GM18502 (cell line): Measurements from ENCODE around the gene RBBP7.

ENCODE experiments used
- ATAC-seq: cut with Tn5 transposase; IDR thresholded peaks from one replicate; pipeline ENCODE4 v1.9.1; 2021; ENCODE audit warnings: mild to moderate bottlenecking; ENCODE audit not compliant: unreplicated experiment, poor library complexity

Gene RBBP7

DNA sequence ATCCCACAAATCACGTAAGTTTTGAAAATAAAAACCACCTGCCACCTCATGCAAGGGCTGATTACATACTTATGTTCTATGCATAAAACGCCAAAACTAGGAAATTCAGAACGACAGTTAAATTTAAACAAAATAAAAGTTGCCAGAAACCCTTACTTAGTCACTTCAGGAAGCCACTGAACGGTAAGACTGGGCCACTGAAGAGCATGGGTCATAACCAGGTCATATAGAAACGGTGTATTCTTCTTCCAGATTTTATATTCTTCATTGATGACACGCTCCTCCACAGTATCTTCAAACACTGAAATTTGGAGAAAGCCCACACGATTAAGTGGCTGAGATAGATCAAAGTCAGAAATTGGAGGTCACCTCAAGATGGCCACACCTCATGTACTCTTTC, 1.2 kb downstream of the RBBP7 start:
- no peak for ATAC-seq

DNA sequence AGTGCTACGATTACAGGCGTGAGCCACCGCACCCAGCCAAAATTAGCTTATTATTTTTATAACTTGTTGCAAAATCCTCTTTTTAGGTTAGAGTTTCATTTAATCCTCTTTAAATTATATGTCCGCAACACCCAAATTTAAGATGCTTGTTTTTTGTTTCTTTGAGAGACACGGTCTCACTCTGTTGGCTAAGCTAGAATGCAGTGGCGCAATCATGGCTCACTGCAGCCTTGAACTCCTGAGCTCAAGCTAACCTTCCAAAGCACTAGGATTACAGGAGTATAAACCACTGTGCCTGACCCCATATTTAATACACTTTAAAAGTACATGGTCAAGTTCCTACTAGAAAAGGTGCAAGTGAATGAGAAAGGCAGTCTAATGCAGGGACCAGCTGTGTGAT, 2.2 kb downstream of the RBBP7 start:
- ATAC-seq: no peak

DNA sequence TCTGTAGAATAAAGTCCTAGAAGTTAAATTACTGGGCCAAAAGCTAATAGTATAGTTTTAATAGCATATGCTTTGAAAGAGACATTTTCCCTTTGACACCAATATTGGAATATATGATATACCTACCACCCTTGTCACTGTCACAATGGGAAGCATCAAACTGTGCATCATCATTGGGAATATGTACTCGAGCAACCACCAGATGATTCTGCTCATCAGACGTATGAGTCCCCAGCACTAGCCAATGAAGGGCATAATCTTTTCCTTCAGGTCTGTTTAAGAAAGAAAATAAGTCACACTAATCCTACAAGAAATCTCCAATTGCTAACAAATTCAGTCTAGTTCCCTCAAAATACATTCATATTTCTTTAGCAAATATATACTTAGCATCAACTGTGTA, 7.3 kb downstream of the RBBP7 start:
- no peak for ATAC-seq

DNA sequence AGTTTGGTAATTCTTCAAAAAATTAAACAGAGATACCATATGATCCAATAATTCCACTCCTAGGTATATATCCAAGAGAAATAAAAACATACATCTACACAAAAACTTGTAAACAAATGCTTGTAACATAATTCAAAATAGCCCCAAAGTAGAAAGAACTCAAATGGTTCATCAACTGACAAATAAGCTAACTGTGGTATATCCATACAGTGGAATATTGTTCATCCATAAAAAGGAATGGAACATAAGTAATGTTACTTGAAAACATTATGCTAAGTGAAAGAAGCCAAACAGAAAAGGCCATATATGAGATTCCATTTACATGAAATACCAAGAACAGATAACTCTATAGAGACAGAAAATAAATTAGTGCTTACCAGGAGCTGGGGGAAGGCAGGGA, 13.4 kb downstream of the RBBP7 start:
- no peak for ATAC-seq

DNA sequence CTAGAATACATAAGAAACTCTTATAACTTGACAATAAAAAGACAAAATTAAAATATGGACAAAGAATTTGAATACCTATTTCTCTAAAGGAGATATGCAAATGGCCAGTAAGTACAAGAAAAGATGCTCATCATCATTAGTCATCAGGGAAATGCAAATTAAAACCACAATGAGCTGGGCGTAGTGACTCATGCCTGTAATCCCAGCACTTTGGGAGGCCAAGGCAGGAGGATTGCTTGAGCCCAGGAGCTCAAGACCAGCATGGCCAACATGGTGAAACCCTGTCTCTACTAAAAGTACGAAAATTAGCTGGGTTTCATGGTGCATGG, 14.1 kb downstream of the RBBP7 start:
- ATAC-seq: peak; percentile 71

DNA sequence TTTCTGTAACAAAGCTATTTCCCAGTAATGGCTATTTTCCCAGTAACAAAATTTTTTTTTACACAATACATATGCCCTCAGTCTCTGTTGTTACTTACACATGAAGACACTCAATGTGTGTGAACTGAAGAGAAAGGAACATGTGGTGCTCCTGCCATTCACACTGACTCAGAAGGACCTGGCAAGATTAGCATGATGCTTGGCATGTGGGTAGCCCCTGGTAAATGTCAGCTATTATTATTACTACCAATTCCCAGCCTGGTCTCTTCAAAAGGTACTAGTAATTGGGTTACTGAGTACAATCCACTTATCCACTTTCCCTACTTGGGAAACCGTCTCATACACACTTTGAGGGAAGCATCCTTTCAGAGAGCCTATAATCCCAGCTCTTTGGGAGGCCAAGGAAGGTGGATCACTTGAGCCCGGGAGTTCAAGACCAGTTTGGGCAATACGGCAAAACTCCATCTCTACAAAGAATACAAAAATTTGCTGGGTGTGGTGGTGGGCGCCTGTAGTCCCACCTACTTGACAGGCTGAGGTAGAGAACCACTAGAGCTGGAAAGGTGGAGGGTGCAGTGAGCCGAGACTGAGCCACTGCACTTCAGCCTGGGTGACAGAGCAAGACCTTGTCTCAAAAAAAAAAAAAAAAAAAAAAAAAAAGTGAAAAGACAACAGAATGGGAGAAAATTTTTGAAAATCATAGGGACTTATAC, 14.6 kb downstream of the RBBP7 start:
- peak; percentile 35 for ATAC-seq

DNA sequence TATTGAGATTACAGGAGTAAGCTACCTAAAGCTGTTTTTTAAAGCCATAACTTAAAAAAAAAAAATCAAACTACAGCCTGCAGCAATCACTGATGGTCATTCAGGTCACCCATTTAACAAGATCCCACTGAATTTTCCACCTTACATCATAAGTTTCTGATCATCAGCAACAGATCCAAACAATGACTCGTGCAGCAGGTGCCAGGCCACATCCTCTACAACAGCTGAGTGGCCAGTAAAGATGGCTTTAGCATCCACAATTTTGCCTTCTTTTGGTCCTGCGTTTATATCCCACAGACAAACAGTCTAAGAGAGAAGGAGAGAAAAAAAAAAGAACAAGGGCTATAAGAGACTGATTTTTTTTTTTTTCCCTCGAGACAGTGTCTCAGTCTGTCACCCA, 16.6 kb downstream of the RBBP7 start:
- ATAC-seq: no peak

DNA sequence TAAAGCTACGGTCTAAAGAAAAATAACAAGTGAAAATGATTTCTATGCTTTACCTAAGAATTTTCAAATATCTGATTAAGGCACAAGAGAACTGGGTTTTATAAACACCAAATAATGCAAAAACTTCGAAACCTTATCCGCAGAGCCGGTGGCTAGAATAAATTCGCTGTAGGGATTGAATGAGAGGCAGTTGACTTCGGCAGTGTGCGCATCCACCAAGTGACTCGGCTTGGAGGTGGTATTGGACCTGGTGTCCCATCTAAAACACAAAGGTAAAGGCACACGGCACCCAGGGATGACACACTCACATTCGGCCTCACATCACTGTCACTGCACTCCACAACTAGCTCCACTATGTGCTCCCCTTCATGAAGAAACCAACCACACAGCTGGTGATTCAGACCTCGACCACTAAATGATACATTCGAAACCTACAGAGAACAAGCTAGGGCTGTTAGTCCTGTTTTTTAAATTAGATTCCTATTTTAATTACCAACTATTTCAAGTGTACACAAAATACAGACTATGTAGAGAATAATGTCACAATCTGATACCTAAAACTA, 17.5 kb downstream of the RBBP7 start:
- ATAC-seq: no peak

DNA sequence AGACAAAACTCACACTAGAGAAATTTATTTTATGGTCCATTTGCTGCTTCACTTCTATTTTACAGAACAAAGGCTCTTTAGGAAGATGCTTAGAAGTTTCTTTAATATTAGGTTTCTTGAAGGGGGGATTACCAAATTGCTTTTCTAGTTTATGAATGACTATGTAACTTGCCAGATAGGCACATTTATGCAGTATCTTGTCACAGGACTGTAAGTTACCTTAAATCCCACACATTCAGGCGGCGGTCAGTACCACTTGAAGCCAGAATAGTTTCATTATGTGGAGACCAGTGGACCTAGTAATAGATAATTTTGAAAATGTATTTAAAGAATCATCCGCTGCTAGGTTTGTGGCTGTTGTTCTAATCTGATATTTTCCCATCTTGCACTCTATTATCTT, 18.3 kb downstream of the RBBP7 start:
- ATAC-seq: no peak

DNA sequence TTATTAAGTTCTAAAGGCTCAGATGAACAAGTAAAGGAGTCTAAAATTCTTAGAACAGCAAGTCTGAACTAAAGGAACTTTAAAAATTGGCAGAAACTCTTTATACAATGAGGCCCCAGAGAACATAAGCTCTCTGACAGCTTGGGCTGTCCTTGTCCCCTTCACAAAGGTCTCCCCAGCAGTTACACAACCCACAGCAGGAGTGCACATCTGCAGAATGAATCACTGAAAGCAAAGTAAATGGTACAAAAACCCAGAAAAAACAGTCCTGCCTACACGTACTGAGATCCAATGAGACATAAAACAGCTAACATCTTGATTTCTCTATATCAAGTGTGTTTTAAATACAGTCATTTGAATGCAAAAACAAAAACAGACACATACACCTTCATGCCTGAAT, 18.7 kb downstream of the RBBP7 start:
- ATAC-seq: no peak

DNA sequence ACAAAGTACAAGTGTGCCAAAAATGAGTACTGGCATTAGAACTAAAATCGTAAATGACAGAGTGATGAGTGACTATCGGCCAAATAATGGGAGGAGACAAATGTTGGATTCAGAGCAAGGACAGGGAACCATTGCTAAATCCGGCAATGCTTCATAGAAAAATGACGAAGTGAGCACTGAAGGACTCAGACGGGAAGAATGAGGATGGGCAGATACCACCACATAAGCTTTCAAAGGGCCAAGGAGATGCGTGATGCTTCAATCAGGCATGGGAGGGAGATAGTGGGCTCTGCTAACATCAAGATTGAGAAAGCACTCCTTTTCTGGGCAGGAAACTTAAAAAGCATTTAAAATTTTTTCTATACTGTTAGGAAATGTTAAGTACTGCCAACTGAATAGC, 21.6 kb downstream of the RBBP7 start:
- ATAC-seq: no peak

DNA sequence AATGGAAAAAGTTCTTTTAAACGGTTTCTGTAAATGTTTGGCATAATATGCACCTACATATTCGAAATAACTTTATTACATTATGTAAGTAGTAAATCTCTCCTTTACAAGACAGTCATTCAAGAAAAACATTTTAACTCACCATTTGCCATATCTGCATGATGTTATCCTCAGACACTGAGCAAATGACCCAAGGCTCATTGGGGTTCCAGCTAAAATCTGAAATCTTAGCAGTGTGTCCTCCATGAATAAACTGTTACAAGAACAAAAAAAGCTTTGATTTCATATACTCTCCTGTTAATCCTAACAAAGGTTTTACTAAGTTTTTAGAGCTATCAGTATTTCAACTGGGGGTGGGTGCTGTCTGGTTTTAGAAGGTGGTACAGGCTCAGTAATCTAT, 24.5 kb downstream of the RBBP7 start:
- ATAC-seq: no peak

DNA sequence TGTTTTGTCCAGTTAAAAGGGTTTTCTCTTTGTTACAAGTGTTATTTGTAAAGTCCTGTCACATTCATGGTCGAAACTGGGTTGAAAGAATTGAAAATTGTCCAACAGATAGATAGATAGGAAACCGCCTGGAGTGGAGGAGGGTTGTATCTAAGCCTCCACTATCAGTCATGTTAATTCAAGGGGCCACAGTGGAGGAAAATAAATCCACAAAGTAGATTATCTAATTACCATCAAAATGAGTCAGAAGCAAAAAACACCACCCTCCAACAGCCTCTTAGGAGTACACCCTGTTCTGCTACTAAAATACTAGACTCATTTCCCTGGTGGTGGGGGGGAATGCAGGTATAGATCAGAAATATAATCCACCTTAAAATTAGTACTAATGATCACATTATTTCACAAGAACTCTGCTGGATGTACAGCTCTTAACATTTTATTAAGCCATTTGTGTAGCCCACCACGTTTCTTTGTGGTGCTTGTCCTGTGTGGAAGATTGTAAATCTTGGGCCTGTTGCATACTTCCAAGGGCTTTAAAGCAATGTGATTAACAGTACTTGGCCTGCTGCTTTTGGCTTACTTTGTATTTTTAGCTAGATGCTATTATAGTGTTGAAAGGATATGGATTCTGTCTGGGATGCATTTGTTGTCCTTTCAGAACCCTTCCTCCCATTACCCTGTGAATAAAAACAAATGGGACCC, 26.8 kb downstream of the RBBP7 start:
- no peak for ATAC-seq

DNA sequence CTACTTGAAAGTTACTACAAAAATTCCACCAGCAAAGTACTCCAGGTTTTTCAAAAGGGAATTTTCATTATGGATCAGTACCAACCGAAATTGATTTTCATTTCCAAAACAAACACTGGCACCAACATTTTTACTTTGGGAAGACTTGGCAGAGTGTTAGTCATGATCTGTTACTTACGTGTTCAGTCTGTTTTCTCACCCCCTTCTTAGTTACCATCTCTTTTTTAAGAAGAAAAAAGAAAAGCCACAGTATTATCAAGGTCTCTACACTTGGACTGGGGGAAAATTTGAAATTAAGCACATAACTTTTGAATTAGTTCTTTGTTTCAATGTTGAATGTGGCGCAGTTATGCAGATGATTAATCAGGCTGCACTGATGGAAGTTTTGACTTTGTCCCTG, 27.5 kb downstream of the RBBP7 start:
- ATAC-seq: no peak

DNA sequence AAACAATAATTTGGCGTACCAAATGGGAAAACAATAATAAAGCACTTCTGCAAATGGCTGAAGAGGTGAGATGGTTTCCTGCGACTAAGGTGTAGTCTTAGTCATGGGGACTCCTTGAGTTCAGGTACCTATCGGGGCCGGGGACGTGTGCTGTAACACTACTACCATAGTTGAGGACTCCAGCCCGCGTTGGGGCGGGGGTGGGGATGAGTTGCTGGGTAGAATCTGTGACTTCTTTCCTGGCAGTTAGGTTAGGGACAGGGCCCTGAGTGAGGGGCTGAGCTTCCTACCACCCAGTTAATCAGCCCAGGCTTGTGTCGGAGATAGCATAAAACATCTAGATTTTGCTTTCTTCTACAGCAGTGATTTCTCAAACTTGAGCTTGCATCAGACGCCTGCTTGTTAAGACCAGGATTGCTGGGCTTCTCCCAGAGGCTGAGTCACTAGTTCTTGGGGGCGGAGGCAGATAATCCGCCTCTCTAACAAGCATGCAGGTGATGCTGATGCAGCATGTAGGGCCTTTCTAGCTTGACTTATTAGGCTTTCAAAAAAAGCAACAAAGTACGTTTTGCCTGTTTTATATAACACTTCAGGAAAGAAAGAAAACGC, 30.2 kb downstream of the RBBP7 start:
- ATAC-seq: no peak

DNA sequence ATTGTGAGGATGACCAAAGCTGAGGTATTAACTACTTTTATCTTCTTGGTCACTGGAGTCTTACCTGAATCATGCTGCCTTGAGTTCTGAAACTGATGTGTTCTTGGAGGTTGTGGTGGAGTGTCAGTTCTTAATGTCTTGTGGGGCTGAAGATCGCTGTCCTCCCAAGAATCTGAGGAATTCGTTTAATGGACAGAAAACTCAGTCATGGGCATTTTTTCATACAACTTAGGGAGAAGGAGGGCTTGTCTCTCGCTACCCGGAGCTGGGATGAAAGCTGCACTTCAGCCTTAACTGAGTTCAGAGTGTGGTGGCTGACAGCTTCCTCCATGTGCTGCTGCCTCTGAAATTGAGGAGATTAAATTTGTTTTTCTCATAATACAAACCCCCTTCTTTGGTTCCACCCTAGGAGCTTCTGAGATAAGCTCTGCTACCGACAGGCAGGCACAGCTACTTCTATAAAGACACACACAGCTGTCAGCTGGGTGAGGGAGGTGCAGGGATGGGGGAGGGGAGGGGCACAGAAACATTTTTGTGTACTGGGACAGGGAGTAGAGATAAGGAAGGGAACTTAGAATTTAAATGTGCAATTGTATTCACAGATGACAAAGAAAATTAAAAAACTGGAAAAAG, 30.8 kb downstream of the RBBP7 start:
- no peak for ATAC-seq

DNA sequence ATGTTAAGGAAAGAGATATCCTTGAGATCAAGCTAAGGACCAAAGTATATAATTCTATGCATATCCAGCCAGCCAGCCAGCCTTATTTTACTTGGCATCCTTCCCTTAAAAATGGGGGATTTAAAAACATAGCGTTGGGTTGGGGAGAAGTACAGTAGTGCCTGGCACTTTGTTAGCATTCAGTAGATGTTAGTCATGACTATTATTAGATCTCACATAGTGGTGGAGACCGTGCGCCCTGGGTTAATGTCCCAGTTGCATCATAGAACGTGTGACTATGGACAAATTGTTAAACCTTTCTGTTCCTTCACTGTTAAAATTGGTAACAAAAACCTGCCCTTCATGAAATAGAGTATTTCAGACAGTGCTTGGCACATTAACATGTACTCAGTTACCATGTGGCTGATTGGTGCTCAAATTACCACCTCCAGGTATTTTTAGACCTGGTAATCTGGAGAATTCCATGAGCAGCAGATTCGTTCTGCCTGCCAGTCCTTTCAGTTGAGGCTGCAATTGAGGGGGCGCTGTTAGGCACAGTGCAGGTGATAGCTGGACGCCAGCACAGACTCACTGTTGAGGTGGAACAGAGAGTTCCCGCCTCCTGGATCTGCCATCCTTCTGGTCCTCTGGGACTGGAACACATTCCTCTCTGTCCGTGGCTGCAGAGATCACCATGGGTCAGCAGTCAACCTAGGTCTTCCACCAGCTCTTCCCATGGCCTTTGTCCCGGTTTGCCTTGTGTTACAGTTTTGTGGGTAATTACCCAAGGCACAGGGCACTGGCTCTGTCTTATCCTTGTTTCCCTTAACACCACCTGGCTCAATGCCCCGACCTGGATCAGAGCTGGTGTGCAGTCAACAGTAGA, 31.7 kb downstream of the RBBP7 start:
- no peak for ATAC-seq

DNA sequence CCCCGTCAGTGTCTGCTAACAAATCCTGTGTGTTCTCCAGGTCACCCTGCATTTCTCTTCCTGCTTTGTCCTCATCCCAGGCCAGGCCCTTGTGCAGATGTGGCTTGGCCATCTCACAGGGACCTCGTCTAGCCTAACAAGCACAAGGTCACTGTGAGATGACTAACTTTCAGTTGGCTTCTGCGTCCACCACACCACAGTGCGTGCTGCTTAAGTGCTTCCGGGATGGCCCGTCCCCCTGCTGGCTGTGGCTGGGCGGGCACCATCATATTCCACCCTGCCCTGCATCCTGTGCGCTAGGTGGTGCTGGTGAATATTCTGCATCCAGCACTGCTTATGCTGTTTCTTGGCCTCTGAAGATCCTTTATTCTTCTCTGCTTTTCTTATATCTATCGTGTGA, 33.8 kb downstream of the RBBP7 start:
- ATAC-seq: no peak

DNA sequence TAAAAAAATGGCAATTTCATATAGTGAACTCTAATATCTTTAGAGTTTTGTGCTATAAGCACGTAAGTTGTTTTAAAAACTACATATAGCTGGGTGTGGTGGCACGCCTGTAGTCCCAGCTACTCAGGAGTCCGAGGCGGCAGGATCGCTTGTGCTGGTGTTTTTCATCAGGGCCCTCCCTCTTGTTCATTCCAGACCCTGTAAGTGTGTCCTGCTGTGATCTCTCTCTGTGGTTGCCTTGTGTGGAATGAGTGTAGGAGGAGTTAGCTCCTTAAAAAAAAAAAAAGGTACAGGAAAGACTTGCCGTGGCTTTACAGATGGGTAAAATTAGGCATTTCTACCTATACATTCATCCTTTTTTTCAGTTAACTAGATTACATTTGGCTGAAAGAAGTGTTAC, 35.4 kb downstream of the RBBP7 start:
- ATAC-seq: no peak

DNA sequence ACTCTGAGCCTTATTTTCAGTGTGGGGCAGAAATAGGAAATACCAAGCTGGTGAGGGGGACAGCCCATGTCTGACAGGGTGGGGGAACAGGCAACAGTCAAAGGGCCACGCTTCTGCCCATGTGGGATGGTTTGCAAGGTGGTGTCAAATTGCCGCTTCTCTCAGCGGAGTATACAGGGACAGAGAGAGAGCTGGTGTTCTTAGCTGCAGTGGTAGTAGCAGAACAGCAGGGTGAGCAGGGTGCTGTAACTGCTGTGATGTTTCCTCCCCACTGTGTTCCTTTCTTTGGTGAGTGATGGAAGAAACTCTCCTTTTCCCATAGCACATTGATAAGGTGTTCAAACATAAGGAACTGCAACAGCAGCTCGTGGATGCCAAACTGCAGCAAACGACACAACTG, 37.9 kb downstream of the RBBP7 start:
- no peak for ATAC-seq
